Fibroblast of peridontal ligament (primary cell): ENCODE measurements around the gene CCT6B.
"Not testable (repeated sequence)": the region's sequence is repeated elsewhere in the genome, so short reads cannot be mapped to it uniquely, and the experiment has no call there.

Experiments
- DNase-seq: peaks from one replicate; pipeline ENCODE4 v3.0.0-alpha.2; 2010; ENCODE audit errors: extremely low read depth

CCT6B gene

GRCh38 chr17:34961093-34961911 lies at the start of gene CCT6B, which contains the start of gene ZNF830:
Gene CCT6B (minus strand): TSS chr17:34961460. CDS start chr17:34961393, 67 bp downstream.
Gene ZNF830 (plus strand): TSS chr17:34961540. CDS start chr17:34961567, 27 bp downstream.
- peak; percentile 96 for DNase-seq

DNA sequence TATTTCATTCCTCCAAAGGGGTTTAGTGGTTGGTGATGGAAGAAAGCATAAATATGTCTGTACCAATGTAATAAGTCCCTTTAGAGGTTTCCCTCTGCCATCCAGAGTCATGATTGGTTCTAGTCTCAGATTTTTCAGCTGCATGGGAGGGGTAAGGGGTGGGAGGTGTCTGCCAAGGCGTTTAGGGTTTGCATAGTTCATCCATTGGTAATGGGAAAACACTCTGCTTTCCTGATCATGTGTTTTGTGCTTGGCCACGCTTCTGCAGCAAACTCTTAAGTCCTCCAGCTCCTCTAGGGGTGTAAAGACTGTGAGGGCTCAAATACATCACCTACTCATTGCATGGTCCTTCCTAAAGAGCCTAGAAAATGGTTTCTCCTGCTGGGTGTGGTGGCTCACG lies 48.8 kb upstream of the CCT6B start:
- DNase-seq = peak; percentile 50

GRCh38 chr17:35006961-35007360 lies 45.7 kb upstream of the CCT6B start:
- DNase-seq = no peak

DNA sequence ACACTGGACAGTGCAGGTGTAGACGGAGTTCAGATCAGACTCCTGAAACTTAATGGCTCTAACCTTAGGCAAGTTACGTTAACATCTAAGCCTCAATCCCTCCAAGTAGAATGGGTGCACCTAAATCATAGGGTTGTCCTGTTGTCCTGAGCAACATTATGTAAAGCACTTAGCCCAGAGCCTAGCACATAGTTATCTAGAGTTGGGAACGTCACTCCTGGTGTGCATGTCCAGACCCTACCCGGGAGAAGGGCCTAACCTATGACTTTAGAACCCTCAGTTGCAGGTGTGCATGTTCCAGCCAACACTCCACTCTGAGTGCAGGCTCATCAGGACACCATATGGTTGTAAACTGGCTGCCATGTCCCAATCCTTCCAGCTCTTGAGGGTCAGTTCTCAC lies 45.1 kb upstream of the CCT6B start:
- no peak for DNase-seq

DNA sequence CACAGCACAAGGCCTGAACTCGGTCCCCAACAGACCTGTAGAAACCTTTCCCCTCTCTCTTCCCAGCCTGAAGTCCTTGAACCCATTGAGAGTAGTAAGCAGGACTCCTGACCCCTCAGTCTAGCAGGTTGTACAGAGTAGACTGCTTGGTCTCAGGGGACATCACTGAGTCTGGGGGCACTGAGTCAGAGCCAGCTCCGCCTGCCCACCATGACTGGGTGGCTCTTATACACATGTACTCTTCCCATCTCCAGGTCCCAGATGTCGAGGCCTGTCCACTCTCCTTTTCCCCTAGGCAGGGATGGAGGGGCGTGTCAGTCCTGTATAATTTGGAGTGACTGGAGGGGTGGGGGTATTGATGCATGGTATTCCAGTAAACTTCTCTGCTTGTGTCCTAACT lies 42.5 kb upstream of the CCT6B start:
- no peak for DNase-seq

DNA sequence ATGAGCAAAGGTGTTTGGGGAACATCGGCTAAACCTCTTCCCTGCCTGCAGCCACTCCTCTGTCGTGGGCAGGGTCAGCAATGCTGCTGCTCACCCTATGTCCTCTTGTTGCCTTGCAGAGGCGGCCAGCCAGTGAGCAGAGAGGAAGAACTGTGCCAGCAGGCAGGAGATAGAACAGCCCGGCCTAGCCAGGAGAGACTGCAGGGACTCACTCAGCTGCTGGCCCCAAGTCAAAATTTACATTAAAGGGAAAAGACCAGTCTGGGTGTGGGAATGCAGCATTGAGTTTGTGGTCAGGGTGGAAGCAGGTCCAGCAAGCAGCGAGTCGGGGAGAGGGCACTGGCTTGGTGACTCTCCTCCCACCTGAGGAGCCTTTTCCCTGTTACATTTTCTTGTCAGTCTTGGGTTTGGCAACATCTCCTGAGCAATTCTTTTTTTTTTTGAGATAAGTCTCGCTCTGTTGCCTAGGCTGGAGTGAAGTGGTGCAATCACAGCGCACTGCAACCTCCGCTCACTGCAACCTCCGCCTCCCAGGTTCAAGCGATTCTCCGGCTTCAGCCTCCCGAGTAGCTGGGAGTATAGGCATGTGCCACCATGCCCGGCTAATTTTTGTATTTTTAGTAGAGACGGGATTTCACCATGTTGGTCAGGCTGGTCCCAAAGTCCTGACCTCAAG lies 41.8 kb upstream of the CCT6B start:
- no peak for DNase-seq

- no peak for DNase-seq
These were observed 40.3 kb upstream of the CCT6B start for GRCh38 chr17:35001549-35001948.

DNA sequence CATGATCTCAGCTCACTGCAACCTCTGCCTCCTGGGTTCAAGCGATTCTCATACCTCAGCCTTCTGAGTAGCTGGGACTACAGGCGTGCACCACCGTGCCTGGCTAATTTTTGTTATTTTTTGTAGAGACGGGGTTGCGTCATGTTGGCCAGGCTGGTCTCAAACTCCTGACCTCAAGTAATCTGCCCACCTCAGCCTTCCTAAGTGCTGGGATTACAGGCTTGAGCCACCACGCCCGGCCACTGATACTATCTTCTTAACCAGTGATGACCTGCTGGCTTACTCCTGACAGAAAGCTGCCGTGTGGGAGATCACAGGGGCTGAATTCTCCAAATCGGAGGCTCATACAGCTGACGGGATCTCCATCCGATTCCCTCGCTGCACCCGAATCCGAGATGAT lies 39.7 kb upstream of the CCT6B start:
- DNase-seq = not testable (repeated sequence)

GRCh38 chr17:34999456-34999855 lies 38.2 kb upstream of the CCT6B start:
- no peak for DNase-seq

- peak; percentile 63 for DNase-seq
These were observed 36.9 kb upstream of the CCT6B start for GRCh38 chr17:34998205-34998604.

GRCh38 chr17:34997355-34997862 lies 36.1 kb upstream of the CCT6B start:
- DNase-seq = peak; percentile 95

- no peak for DNase-seq
These were observed 35.4 kb upstream of the CCT6B start for GRCh38 chr17:34996422-34997285.

GRCh38 chr17:34993031-34993430 lies 31.8 kb upstream of the CCT6B start:
- no peak for DNase-seq

GRCh38 chr17:34991606-34992005 lies 30.3 kb upstream of the CCT6B start:
- DNase-seq = no peak

DNA sequence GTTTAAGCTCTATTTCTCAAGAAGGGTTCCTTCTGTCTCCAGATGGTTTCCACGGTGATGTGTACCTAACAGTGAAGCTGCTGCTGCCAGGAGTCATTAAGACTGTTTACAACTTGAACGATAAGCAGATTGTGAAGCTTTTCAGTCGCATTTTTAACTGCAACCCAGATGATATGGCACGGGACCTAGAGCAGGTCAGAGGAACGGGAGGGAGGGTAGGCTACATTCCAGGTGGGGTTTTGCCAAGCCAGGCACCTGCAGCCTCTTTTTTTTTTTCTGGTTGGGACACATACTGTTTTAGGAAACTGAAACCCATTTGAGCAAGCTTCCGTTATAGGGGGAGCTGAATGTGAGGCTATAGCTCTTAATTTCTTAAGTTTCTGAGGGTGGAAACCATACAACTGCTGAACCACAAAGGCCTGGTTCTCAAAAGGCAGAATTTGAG lies 29.7 kb upstream of the CCT6B start:
- peak; percentile 12 for DNase-seq

- no peak for DNase-seq
These were observed 28.2 kb upstream of the CCT6B start for GRCh38 chr17:34989473-34989872.

DNA sequence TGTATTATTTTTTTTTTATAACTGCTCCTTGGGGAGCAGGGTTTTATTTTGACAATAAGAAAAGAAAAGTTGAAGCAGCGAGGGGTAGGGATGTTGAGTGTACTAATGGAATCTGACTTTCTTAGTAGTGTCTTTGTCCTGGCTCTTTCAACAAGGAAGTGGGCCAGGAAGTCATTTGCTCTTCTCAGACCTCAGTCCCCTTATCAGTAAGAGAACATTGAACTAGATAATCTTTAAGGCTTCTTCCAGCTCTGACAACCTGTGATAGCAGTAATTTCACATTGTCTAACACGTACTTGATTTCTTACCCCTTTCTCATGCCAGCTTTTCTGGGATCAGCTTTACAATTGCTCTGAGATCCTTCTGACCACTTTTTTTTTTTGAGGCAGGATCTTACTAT lies 27.4 kb upstream of the CCT6B start:
- no peak for DNase-seq

- DNase-seq = no peak
These were observed 26.0 kb upstream of the CCT6B start for GRCh38 chr17:34987232-34987631.

- peak; percentile 38 for DNase-seq
These were observed 20.4 kb upstream of the CCT6B start for GRCh38 chr17:34981538-34982241.

GRCh38 chr17:34980681-34981537 lies 19.6 kb upstream of the CCT6B start:
- DNase-seq = peak; percentile 85
